ENCODE data around the gene PITHD1.

GRCh38 chr1:23751050-23751814 lies 27.0 kb upstream of the PITHD1 start:
- TF ChIP-seq EZH2phosphoT487 (IDR thresholded peaks at IDR 0.05) (no peak), CTCF (IDR thresholded peaks at IDR 0.05) (peak; percentile 76), EZH2 (IDR thresholded peaks at IDR 0.05) (no peak)

All from neural progenitor cell (in vitro differentiated cells).